Measurements from ENCODE around the gene DDX41. TPM values are rescaled to one million over a fixed set of nuclear protein-coding genes. Genes with fewer than 3 reads are reported as not detected.

Gene DDX41
- total RNA-seq, 2 donors from 2014 or later = 40.9 to 45.5 TPM

DNA sequence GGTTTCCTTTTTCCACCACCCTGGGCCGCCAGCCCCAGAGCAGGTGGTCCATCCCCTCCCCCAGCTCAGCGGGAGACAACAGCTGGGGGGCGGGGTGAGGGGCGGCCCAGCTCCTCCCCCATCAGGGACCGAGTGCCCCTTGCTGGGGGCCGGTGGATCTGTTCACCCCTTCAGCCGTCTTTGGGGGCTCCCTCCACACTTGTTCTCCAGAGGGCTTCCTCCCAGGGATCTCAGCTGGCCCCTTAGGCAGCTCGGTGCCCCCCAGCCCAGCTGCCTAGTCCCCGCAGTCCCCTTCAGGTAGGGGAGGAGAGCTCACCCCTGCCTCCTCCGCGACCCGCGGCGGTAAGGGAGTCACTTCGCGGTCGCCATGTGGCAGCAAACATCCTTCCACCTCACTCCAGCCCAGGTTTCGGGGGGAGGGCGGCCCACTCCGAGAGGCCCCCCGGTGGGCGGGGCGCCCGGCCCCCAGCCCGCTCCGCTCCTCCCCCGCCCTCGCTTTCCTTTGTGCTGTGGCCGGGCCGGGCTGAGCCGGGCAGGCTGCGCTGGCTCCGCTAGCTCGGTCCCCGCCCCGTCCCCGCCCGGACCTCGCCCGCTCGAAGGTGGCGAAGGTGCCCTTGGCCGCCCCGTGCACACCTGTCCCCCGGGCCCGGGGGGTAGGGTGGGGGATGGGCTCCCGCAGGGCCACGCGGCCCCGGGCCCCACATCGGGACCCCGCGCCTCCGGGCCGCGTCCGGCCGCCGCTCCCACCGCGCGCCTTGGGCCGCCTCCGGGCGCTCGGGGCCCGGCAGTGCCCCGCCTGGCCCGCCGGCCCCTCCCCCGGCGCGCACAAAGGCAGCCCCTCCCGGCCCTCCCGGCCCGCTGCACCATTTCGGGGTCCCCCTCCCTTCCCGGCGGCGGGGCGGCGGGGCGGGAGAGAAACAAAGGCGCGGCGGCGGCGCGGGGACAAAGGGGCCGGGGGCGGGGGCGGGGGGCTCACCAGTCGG is 44.0 kb downstream of the DDX41 start:
- TF ChIP-seq, protein P1, sequence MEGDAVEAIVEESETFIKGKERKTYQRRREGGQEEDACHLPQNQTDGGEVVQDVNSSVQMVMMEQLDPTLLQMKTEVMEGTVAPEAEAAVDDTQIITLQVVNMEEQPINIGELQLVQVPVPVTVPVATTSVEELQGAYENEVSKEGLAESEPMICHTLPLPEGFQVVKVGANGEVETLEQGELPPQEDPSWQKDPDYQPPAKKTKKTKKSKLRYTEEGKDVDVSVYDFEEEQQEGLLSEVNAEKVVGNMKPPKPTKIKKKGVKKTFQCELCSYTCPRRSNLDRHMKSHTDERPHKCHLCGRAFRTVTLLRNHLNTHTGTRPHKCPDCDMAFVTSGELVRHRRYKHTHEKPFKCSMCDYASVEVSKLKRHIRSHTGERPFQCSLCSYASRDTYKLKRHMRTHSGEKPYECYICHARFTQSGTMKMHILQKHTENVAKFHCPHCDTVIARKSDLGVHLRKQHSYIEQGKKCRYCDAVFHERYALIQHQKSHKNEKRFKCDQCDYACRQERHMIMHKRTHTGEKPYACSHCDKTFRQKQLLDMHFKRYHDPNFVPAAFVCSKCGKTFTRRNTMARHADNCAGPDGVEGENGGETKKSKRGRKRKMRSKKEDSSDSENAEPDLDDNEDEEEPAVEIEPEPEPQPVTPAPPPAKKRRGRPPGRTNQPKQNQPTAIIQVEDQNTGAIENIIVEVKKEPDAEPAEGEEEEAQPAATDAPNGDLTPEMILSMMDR (IDR thresholded peaks at IDR 0.05) = no peak
- no peaks in the 10 kb centered on the region for H3K9me3 ChIP-seq
- H3K36me3 ChIP-seq = peaks cover 4% of the 10 kb centered on the region
- H3K27me3 ChIP-seq = peaks cover 0 to 5% of the 10 kb centered on the region in 2 donors
- peak overlapping the region; percentile 72 to 75 for H3K4me3 ChIP-seq
- H3K4me1 ChIP-seq = peaks cover 0 to 55% of the 10 kb centered on the region in 2 donors
- DNase-seq (ENCODE audit: low spot score) = no peak
- H3K27ac ChIP-seq = peak overlapping the region; percentile 78 to 84

DNA sequence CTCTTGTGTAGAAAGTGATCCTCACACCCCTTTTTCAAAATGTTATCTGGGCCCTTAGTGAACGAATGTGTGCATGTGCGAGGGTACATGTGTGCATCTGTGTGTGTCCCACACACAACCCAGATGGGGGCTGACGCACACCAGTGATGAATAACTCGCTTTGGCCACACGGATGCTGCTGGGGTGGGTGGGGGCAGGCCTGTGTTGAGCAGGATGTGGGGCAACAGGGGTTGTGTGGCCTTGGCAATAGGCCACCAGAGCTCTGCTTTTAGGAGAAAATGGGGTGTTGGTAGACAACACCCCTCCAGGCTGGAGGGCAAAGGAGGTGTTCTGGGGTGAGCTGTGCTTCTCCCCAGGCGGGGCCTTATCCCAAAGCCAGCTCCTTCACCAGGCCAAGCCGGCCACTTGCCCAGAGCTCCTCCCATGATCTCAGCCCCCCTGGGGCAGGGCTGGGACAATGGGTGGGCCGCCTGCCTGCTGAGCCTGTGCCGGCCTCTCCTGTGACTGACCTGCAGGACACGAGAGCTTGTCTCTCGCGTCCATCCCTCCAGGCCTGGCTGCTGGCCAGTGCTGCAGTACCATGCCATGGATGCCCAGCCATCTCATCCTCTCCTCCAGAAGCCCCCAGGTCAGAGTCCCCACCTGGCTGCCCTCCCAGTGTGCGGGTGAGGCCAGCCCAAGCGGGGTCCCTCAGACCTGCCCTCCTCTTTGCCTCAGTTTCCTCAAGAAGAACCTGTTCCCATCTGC is 45.0 kb downstream of the DDX41 start:
- peaks cover 14% of the 10 kb centered on the region for H3K36me3 ChIP-seq
- peak; percentile 85 for DNase-seq (ENCODE audit: low spot score)
- peak overlapping the region; percentile 78 to 84 for H3K27ac ChIP-seq
- peaks cover 0 to 5% of the 10 kb centered on the region in 2 donors for H3K27me3 ChIP-seq
- H3K9me3 ChIP-seq = no peaks in the 10 kb centered on the region
- peak overlapping the region; percentile 72 to 75 for H3K4me3 ChIP-seq
- TF ChIP-seq, protein P1 (IDR thresholded peaks at IDR 0.05) = no peak
- peaks cover 0 to 54% of the 10 kb centered on the region in 2 donors for H3K4me1 ChIP-seq

DNA sequence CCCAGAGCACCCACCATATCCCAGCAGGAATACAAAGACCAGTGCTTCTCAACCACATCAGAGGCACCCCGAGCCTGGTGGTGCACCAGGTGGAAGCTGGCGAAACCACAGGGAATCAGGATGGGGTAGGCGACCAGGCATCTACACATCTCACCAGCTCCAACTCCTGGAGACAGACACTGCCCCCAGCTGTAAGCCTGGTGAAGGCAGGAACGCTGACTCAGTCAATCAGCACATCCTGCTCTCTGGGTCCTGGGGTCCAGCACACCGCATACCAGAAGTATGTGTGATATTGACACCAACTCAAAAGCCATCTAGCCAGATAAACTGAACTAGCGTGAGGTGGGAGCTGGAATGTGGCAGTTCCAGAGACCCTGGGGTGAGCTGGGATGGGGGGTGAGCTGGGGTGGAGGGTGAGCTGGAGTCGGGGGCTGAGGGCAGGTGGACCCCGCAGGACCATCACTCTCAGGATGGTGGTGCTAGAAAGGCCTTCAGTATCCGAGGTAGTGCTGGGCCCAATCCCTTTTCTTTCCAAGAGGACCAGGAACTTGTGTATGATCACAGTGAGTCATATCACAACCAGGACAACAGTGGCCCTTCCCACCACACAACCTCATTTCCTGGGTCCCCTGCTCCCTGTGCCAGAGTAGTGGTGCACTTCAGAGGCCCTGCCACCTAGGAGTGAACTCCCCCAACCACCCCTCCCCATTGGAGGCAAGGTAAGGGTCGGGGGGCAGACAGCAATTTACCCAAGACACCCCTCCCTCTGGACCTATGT is 45.8 kb downstream of the DDX41 start:
- Histone ChIP-seq H3K27me3 (peaks cover 0 to 5% of the 10 kb centered on the region in 2 donors), H3K4me1 (peaks cover 0 to 54% of the 10 kb centered on the region in 2 donors), H3K27ac (peak overlapping the region; percentile 78 to 84), H3K36me3 (peaks cover 22% of the 10 kb centered on the region), H3K4me3 (peak overlapping the region in 1 of 2 donors; percentile 75), H3K9me3 (no peaks in the 10 kb centered on the region)
- no peak for DNase-seq (ENCODE audit: low spot score)
- TF ChIP-seq, protein P1 (IDR thresholded peaks at IDR 0.05) = no peak

DNA sequence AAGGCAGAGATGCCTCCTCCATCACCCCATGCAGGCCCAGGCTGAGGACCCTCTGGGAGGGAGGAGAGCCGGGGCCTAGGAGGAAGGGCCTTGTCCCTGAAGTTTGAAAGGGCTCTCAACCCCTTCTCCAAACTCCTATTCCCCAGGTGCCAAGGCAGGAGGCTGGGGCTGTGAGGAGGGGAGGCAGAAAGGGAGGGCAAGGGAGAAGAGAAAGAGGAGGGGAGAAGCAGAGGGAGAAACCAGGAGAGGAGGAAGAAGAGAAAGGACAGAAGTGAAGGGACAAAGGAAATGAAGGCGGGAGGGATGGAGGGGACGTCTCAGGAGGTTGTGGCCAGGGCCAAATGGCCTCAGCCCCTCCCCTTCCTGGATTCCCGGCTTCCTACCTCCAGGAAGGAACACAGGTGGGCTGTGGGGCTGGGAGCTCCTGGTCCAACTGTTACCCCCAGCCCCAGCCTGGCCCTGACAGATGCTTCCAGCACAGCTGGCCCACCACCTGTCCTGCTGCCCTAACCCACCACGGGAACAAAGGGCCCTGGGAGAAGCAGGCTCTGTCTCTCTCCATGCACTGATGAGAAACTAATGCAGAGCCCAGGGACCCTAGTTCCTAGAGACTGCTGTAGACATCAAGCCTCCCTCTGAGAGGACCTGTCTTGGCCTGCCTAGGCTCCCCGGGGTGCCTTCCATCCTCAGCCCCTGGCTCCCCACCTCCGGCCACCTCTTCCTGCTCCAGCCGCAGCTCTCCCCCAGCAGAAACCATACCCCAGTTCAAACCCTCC is 46.8 kb downstream of the DDX41 start:
- Histone ChIP-seq H3K9me3 (no peaks in the 10 kb centered on the region), H3K27me3 (peaks cover 0 to under 1% of the 10 kb centered on the region in 2 donors), H3K27ac (peak overlapping the region; percentile 78 to 84), H3K4me1 (peaks cover 0 to 54% of the 10 kb centered on the region in 2 donors), H3K36me3 (peaks cover 22% of the 10 kb centered on the region), H3K4me3 (no peak overlapping the region)
- DNase-seq (ENCODE audit: low spot score) = no peak
- TF ChIP-seq, protein P1 (IDR thresholded peaks at IDR 0.05) = no peak

Measured in right atrium auricular region (tissue), 2 donors.